ENCODE results near the gene NADK. TPM values are rescaled to one million over a fixed set of nuclear protein-coding genes. Genes with fewer than 3 reads are reported as not detected.
"Not testable (repeated sequence)": the region's sequence is repeated elsewhere in the genome, so short reads cannot be mapped to it uniquely, and the experiment has no call there.

NADK gene
- total RNA-seq, 1 experiment from 2014 or later: 101 TPM

DNA sequence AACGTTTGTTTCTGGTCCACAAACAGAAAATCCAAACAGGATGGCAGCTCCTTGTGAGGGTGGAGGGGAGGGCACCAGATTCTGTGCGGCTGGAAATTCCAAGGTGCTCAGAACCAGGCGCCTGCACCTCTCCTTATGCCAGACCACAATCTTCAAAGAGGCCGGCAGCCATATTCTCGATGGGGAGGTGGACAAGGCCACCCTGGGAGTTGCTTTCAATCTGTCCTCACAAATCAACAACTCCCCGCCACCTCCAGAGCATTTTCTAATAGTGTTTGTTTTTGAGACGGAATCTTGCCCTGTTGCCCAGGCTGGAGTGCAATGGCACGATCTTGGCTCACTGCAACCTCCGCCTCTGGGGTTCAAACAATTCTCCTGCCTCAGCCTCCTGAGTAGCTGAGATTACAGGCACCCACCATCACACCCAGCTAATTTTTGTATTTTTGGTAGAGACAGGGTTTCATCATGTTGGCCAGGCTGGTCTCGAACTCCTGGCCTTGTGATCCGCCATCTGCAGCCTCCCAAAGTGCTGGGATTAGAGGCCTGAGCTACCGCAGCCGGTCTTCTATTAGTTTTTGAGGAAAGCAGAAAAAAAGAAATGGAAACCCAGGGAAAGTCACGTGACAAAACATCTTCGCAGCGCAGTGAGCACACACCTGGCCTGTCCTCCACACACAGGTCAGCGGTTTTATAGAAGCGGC, 49.0 kb downstream of the NADK start:
- in situ Hi-C loops (cut with HindIII; ENCODE audit: low pct_unique_long_range_greater_than_20kb, low sequenced_read_pairs); POLR2A ChIA-PET; H3K27me3 ChIP-seq (ENCODE audit: control insufficient read depth, insufficient read depth, low read length); H3K27ac ChIP-seq (ENCODE audit: low read length); H3K4me3 ChIP-seq (ENCODE audit: low read depth in 2 of 2, low read length in 2 of 2); H3K4me1 ChIP-seq (ENCODE audit: control insufficient read depth, insufficient read depth, low read length); H3K9me3 ChIP-seq (ENCODE audit: control insufficient read depth, insufficient read depth, low read depth, low read length); intact Hi-C loops (cut with micrococcal nuclease; ENCODE audit: unreplicated experiment); H3K36me3 ChIP-seq (ENCODE audit: control insufficient read depth, insufficient read depth, low read length); ATAC-seq; CTCF ChIA-PET; BruUV-seq (replicated peaks); DNase-seq (ENCODE audit: low read depth, low spot score): not testable (repeated sequence)

DNA sequence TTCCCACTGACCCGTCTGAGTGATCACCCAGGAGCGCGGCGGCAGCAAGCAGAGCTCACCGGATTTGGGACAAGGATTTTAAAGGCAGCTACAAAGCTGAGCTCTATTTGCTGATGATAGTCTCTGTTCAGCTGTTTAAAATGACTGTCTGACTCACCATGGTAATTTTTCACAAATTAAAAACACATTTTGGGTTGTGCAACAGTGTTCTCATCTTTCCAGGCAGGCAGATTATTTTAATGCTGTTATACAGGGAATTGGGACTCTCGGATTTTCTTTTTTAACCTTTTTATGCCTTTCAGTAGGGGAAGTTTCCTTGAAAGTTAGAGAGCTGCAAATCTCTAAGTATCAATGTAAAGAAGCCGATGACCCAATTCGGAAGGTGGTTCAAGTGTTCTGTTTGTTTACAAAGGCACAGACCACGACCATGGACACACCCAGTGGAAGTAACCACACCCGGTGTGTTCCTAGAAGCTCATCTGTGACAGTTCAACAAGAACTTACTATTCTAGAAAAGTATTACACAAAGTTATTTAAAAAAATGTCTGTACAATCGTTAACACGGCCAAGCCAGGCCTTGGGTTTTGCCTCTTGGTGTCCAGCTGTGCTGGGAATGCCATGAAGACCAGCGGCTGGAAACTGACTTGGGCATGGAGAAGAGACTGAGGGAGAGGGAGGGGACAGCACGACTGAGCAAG, 49.8 kb downstream of the NADK start:
- intact Hi-C loops (cut with micrococcal nuclease; ENCODE audit: unreplicated experiment); DNase-seq (ENCODE audit: low read depth, low spot score); ATAC-seq; BruUV-seq (replicated peaks); CTCF ChIA-PET; H3K4me1 ChIP-seq (ENCODE audit: control insufficient read depth, insufficient read depth, low read length); H3K27ac ChIP-seq (ENCODE audit: low read length); in situ Hi-C loops (cut with HindIII; ENCODE audit: low pct_unique_long_range_greater_than_20kb, low sequenced_read_pairs); H3K27me3 ChIP-seq (ENCODE audit: control insufficient read depth, insufficient read depth, low read length); H3K4me3 ChIP-seq (ENCODE audit: low read depth in 2 of 2, low read length in 2 of 2); POLR2A ChIA-PET; H3K36me3 ChIP-seq (ENCODE audit: control insufficient read depth, insufficient read depth, low read length); H3K9me3 ChIP-seq (ENCODE audit: control insufficient read depth, insufficient read depth, low read depth, low read length): not testable (repeated sequence)

DNA sequence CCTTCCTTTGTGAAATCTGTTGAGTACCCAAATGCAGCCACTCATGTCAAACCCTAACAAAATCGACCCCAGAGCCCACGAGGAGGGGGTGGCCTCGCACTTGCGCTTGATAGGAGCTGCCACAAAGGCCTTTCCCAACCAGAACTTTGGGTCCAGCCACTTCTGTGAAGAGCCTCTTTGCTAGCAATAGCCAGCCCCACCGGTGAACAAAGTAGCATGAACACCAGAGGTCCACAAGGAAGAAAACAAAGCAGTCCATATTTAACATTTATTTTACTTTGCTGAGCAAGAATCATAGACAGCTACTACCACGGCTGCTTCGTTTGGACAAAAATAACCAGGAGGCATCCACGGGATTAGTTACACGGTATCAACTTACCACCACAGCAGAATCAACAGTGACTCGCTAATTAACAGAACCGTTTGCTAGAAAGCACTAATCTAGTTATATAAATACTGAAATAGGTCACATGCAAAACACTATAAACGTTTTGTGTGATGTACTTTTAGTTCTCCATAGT, 51.1 kb downstream of the NADK start:
- H3K36me3 ChIP-seq (ENCODE audit: control insufficient read depth, insufficient read depth, low read length); H3K4me1 ChIP-seq (ENCODE audit: control insufficient read depth, insufficient read depth, low read length); H3K4me3 ChIP-seq (ENCODE audit: low read depth in 2 of 2, low read length in 2 of 2); in situ Hi-C loops (cut with HindIII; ENCODE audit: low pct_unique_long_range_greater_than_20kb, low sequenced_read_pairs); H3K9me3 ChIP-seq (ENCODE audit: control insufficient read depth, insufficient read depth, low read depth, low read length); H3K27me3 ChIP-seq (ENCODE audit: control insufficient read depth, insufficient read depth, low read length); BruUV-seq (replicated peaks); POLR2A ChIA-PET; intact Hi-C loops (cut with micrococcal nuclease; ENCODE audit: unreplicated experiment); H3K27ac ChIP-seq (ENCODE audit: low read length); DNase-seq (ENCODE audit: low read depth, low spot score); ATAC-seq; CTCF ChIA-PET: not testable (repeated sequence)

DNA sequence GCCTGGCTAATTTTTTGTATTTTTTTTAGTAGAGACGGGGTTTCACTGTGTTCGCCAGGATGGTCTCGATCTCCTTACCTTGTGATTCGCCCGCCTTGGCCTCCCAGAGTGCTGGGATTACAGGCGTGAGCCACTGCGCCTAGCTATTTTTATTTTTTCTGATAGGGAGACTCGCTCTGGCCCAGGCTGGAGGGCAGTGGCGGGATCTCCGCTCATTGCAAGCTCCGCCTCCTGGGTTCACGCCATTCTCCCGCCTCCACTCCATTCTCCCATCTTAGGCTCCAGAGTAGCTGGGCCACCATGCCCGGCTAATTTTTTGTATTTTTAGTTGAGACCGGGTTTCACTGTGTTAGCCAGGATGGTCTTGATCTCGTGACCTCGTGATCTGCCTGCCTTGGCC, 52.2 kb downstream of the NADK start:
- ATAC-seq; in situ Hi-C loops (cut with HindIII; ENCODE audit: low pct_unique_long_range_greater_than_20kb, low sequenced_read_pairs); H3K9me3 ChIP-seq (ENCODE audit: control insufficient read depth, insufficient read depth, low read depth, low read length); H3K36me3 ChIP-seq (ENCODE audit: control insufficient read depth, insufficient read depth, low read length); CTCF ChIA-PET; intact Hi-C loops (cut with micrococcal nuclease; ENCODE audit: unreplicated experiment); H3K27ac ChIP-seq (ENCODE audit: low read length); H3K4me1 ChIP-seq (ENCODE audit: control insufficient read depth, insufficient read depth, low read length); POLR2A ChIA-PET; DNase-seq (ENCODE audit: low read depth, low spot score); H3K4me3 ChIP-seq (ENCODE audit: low read depth in 2 of 2, low read length in 2 of 2); H3K27me3 ChIP-seq (ENCODE audit: control insufficient read depth, insufficient read depth, low read length); BruUV-seq (replicated peaks): not testable (repeated sequence)

Data from Panc1 (cell line).